ENCODE data around the gene TMEM190.

DNA sequence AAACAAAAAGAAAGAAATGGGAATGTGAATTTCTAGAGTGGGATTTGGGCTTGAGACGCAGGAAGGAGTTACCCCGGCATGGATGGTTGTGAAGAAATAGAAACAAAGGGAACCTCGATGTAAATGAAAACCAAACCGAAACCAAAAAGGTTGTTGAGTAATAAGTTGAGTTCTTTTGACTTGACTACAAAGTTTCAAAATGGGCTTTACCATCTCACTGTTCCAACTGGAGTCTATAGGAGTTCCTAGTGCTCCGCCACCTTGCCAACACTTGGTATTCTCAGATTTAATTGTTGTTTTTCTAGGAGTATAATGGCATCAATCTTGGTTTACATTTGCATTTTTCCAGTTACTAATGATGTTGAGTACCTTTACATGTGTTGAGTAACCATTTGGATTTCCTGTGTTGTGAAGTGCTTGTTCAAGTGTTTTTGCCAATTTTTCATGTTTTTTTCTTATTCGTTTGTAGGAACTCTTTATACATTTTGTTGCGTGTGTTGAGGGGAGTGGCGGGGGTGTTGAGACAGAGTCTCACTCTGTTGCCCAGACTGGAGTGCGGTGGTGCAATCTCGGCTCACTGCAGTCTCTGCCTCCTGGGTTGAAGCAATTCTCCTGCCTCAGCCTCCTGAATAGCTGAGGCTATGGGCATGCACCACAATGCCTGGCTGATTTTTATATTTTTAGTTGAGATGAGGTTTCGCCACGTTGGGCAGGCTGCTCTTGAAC, 21.7 kb downstream of the TMEM190 start:
- TF ChIP-seq CTCF (IDR thresholded peaks at IDR 0.05; ENCODE audit: insufficient read depth, low read depth, low read length) (no peak), EZH2 (IDR thresholded peaks at IDR 0.05; ENCODE audit: insufficient read depth, low read length) (no peak)

Data from astrocyte (in vitro differentiated cells and primary cell).